Neural progenitor cell (in vitro differentiated cells): Measurements from ENCODE around the gene SLC38A10. TPM values are rescaled to one million over a fixed set of nuclear protein-coding genes. Genes with fewer than 3 reads are reported as not detected.

Experiments used
- DNase-seq: peaks from one replicate; pipeline ENCODE4 v3.0.0-alpha.2; 2016; ENCODE audit warnings: low spot score
- H2AFZ ChIP-seq: fragments of 200-600 bp; sonication (generic); replicated peaks from 2 replicates; pipeline ENCODE4 v1.6.1; 2016; ENCODE audit warnings: antibody characterized with exemption
- H3F3A ChIP-seq: fragments of 200-600 bp; sonication (generic); 2 replicates; pipeline ENCODE4 v1.6.1; 2016; ENCODE audit warnings: antibody characterized with exemption, low read depth
- H3K27ac ChIP-seq: fragments of 200-600 bp; sonication (generic); 2 replicates; pipeline ENCODE4 v1.5.1; 2016; ENCODE audit warnings: mild to moderate bottlenecking
- H3K27me3 ChIP-seq: fragments of 200-600 bp; sonication (generic); 2 replicates; pipeline ENCODE4 v1.6.1; 2016; ENCODE audit warnings: mild to moderate bottlenecking, moderate library complexity
- H3K36me3 ChIP-seq: fragments of 200-600 bp; sonication (generic); 2 replicates; pipeline ENCODE4 v1.5.1; 2016
- H3K4me1 ChIP-seq: fragments of 200-600 bp; sonication (generic); 2 replicates; pipeline ENCODE4 v1.6.1; 2016; ENCODE audit warnings: mixed run types
- H3K4me2 ChIP-seq: fragments of 200-600 bp; sonication (generic); 2 replicates; pipeline ENCODE4 v1.6.1; 2016
- H3K4me3 ChIP-seq: fragments of 200-600 bp; sonication (generic); 2 replicates; pipeline ENCODE4 v1.5.1; 2016
- H3K79me2 ChIP-seq: fragments of 200-600 bp; sonication (generic); 2 replicates; pipeline ENCODE4 v1.6.1; 2016; ENCODE audit warnings: low read depth
- H3K9ac ChIP-seq: fragments of 200-600 bp; sonication (generic); 2 replicates; pipeline ENCODE4 v1.6.1; 2016
- H3K9me3 ChIP-seq: fragments of 200-600 bp; sonication (generic); 2 replicates; pipeline ENCODE4 v1.5.1; 2016; ENCODE audit warnings: low read depth
- H4K20me1 ChIP-seq: fragments of 200-600 bp; sonication (generic); 2 replicates; pipeline ENCODE4 v1.6.1; 2016; ENCODE audit warnings: low read depth
- H3K27ac Mint-ChIP-seq: 3 replicates; pipeline ENCODE4 v1.8.0; 2021; ENCODE audit warnings: mixed read lengths
- H3K27me3 Mint-ChIP-seq: 2 replicates; pipeline ENCODE4 v1.8.0; 2022; ENCODE audit warnings: low read depth, mild to moderate bottlenecking, inconsistent platforms, moderate library complexity, mixed read lengths; ENCODE audit not compliant: insufficient read depth
- H3K36me3 Mint-ChIP-seq: 3 replicates; pipeline ENCODE4 v1.8.0; 2021; ENCODE audit warnings: mixed read lengths
- H3K4me1 Mint-ChIP-seq: 3 replicates; pipeline ENCODE4 v1.8.0; 2021; ENCODE audit warnings: mixed read lengths
- H3K4me3 Mint-ChIP-seq: 3 replicates; pipeline ENCODE4 v1.8.0; 2021; ENCODE audit warnings: mild to moderate bottlenecking, moderate library complexity, mixed read lengths
- H3K9me3 Mint-ChIP-seq: 3 replicates; pipeline ENCODE4 v1.8.0; 2020; ENCODE audit warnings: mixed read lengths
- EZH2 ChIP-seq: fragments of 200-600 bp; sonication (generic); IDR thresholded peaks from 2 replicates; pipeline ENCODE4 v1.6.1; 2017; ENCODE audit warnings: antibody characterized with exemption, mild to moderate bottlenecking, moderate library complexity
- EZH2phosphoT487 ChIP-seq: fragments of 200-600 bp; sonication (generic); IDR thresholded peaks from 2 replicates; pipeline ENCODE4 v1.6.1; 2017; ENCODE audit warnings: antibody characterized with exemption
- total RNA-seq: library from RNA; depleted of rRNA; stranded (reverse); fragments of >200 nt; gene quantifications from 2 replicates; pipeline ENCODE4 v1.2.3, GENCODE V29; 2015; ENCODE audit warnings: low replicate concordance
- TF ChIP-seq, protein P1 (sequence below): fragments of 200-600 bp; sonication (generic); IDR thresholded peaks from 2 replicates; pipeline ENCODE4 v1.5.1; 2017; ENCODE audit warnings: antibody characterized with exemption, mild to moderate bottlenecking

Gene SLC38A10
- total RNA-seq, 1 donor from 2014 or later, result 8.3 TPM

DNA sequence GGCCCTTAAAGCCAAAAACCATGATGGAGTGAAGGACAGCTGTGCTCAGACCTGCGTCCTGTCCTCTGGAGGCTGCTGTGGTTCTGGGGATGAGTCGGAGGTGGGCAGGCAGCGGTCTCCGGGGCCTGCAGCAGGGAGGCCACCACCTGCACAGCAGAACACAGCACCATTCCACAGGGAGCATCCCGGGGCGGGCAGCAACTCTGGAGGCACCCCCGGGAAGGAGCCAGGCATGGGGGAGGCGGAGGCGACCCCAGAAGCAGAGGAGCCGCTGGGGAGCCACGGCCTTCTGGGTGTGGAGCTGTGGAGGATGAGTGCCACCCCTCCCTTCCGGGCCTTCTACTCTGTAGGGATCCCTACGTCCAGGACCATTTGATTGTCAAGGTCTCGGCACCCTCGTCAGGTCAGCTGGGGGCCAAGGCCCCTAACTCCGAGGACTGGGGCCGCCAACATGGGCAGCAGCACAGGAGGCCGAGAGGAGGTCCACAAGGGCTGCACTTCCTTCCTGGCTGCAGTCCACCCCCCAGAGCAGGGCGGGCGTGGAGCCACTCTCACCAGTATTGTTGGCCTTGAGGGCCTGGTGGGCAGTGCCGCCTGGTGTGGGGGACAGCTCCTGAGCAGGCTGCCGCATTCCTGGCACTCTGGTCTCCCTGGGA lies 96.2 kb downstream of the SLC38A10 start:
- peaks cover 5% of the 10 kb centered on the region for H3K36me3 Mint-ChIP-seq
- TF ChIP-seq EZH2phosphoT487 (no peak), EZH2 (no peak)
- TF ChIP-seq, protein P1, sequence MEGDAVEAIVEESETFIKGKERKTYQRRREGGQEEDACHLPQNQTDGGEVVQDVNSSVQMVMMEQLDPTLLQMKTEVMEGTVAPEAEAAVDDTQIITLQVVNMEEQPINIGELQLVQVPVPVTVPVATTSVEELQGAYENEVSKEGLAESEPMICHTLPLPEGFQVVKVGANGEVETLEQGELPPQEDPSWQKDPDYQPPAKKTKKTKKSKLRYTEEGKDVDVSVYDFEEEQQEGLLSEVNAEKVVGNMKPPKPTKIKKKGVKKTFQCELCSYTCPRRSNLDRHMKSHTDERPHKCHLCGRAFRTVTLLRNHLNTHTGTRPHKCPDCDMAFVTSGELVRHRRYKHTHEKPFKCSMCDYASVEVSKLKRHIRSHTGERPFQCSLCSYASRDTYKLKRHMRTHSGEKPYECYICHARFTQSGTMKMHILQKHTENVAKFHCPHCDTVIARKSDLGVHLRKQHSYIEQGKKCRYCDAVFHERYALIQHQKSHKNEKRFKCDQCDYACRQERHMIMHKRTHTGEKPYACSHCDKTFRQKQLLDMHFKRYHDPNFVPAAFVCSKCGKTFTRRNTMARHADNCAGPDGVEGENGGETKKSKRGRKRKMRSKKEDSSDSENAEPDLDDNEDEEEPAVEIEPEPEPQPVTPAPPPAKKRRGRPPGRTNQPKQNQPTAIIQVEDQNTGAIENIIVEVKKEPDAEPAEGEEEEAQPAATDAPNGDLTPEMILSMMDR, result no peak
- no peaks in the 10 kb centered on the region for H3K9me3 Mint-ChIP-seq
- Histone ChIP-seq H3K36me3 (no peaks in the 10 kb centered on the region), H3K4me2 (no peak overlapping the region), H4K20me1 (no peaks in the 10 kb centered on the region), H3K9ac (no peak overlapping the region), H2AFZ (no peak overlapping the region), H3K4me1 (no peaks in the 10 kb centered on the region), H3K27me3 (no peaks in the 10 kb centered on the region), H3K4me3 (no peak overlapping the region), H3K27ac (no peak overlapping the region), H3K9me3 (no peaks in the 10 kb centered on the region), H3F3A (no peaks in the 10 kb centered on the region), H3K79me2 (no peaks in the 10 kb centered on the region)
- no peaks in the 10 kb centered on the region for H3K27me3 Mint-ChIP-seq
- H3K4me1 Mint-ChIP-seq, result peaks cover 2% of the 10 kb centered on the region
- DNase-seq, result no peak
- no peak overlapping the region for H3K4me3 Mint-ChIP-seq
- no peak overlapping the region for H3K27ac Mint-ChIP-seq

DNA sequence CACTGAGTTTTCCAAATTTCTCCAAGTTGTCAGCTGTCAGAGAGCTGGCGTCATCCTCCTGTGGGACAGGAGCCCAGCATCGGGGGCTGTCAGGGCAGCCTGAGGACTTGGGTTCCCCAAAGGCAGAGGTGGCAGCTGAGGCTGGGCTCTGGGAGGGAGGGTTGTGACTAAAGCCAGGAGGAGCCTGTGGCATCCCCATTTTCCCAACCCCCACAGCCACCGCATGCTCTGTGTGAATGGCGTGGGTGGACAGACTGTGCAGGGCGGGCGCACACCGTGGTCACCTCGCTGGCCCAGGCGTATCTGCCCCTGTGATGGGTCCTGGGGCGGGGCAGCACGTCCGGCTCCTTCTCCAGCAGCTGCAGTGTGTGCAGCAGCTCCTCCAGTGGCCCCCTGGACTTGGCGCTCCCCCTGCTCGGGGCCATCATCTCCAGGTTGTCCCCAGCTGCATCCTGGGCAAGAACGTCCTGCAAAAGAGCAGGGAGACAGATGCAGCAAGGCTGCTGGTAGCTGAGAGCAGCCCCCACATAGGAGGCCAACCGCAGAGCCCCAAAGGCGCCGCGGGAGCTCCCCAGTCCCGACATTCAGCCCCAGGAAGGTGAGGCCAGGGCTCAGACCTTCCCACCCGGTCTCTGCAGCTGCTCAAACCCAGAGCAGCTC lies 97.1 kb downstream of the SLC38A10 start:
- H3K9me3 ChIP-seq, result no peaks in the 10 kb centered on the region
- H2AFZ ChIP-seq, result no peak overlapping the region
- Mint-ChIP-seq H3K4me1 (peaks cover 2% of the 10 kb centered on the region), H3K9me3 (no peaks in the 10 kb centered on the region), H3K4me3 (no peak overlapping the region), H3K27ac (no peak overlapping the region), H3K36me3 (peaks cover 5% of the 10 kb centered on the region), H3K27me3 (no peaks in the 10 kb centered on the region)
- H3K27ac ChIP-seq, result no peak overlapping the region
- H3K36me3 ChIP-seq, result no peaks in the 10 kb centered on the region
- no peak overlapping the region for H3K4me3 ChIP-seq
- no peaks in the 10 kb centered on the region for H3K79me2 ChIP-seq
- H3F3A ChIP-seq, result no peaks in the 10 kb centered on the region
- no peaks in the 10 kb centered on the region for H3K4me1 ChIP-seq
- H3K4me2 ChIP-seq, result no peak overlapping the region
- TF ChIP-seq, protein P1, result no peak
- TF ChIP-seq EZH2 (no peak), EZH2phosphoT487 (no peak)
- no peaks in the 10 kb centered on the region for H4K20me1 ChIP-seq
- H3K27me3 ChIP-seq, result no peaks in the 10 kb centered on the region
- no peak overlapping the region for H3K9ac ChIP-seq
- DNase-seq, result no peak

DNA sequence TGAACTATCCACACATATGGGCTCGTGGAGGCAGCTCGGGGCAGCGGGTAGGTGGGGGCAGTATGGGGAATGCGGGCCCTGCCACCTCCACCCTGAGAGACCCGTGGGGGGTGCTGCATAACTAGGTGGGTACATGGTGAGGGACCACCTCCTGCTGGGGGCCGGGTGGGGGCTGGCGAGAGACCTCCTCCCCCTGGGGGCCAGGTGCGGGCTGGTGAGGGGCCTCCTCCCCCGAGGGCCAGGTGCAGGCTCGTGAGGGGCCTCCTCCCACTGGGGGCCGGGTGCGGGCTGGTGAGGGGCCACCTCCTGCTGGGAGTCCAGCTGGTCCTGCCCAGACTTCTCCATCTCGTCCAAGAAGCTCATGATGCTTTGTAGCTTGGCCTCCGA lies 97.7 kb downstream of the SLC38A10 start:
- peaks cover 5% of the 10 kb centered on the region for H3K36me3 Mint-ChIP-seq

More for the DNA sequence above, 97.7 kb downstream of the SLC38A10 start:
- Histone ChIP-seq H4K20me1 (no peaks in the 10 kb centered on the region), H3K4me2 (no peak overlapping the region), H3K36me3 (no peaks in the 10 kb centered on the region), H3K4me1 (no peaks in the 10 kb centered on the region), H3F3A (no peaks in the 10 kb centered on the region), H3K27me3 (no peaks in the 10 kb centered on the region), H3K4me3 (no peak overlapping the region), H3K79me2 (no peaks in the 10 kb centered on the region), H3K27ac (no peak overlapping the region), H2AFZ (no peak overlapping the region), H3K9me3 (no peaks in the 10 kb centered on the region), H3K9ac (no peak overlapping the region)
- Mint-ChIP-seq H3K4me1 (peaks cover 2% of the 10 kb centered on the region), H3K27ac (no peak overlapping the region), H3K9me3 (no peaks in the 10 kb centered on the region), H3K27me3 (no peaks in the 10 kb centered on the region), H3K4me3 (no peak overlapping the region)
- no peak for TF ChIP-seq EZH2
- no peak for TF ChIP-seq EZH2phosphoT487
- TF ChIP-seq, protein P1, result no peak
- no peak for DNase-seq
